ENCODE results near the gene ZMAT5. TPM values are rescaled to one million over a fixed set of nuclear protein-coding genes. Genes with fewer than 3 reads are reported as not detected.

The ZMAT5 gene
- total RNA-seq, 1 donor from 2014 or later, result 16.9 TPM

DNA sequence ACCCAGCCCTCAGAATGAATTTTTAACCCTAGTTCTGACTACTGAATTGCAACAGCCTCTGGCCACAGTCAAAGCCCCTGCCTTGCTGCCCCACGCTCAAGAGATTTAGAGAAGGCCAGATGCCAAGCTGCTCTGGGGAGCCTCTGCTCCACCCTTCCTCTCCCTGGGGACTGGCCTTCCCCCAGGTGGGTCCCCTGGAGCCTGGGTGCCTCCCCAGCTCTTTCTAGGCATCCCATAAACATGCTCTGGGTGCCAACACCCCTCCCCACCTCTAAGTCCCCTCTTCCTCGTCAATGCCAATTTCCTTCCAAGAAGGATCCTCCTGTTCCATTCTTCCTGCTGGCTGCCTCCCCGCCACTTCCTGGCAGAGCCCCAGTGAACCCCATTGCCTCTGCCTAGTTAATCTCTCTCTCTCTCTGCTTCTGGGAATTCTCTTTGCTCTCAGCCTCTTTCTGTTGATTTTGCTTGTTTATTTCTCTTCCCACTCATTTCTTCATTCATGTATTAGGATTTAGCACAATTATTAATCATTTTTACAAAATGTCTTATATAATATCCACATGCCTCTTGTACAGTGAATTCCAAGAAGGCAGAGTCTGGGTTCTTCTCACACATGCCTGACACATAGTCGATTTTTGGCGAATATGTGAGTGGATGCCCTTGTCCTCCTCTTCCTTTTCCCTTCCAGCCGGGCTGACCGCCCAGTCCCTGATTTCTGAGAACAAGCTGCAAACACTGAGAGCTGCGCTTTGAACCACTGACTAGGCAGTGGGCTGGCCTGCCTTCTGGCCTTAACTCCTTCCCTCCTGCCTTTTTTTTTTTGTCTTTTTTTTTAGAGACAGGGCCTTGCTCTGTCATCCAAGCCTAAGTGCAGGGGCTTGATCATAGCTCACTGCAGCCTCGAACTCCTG is 17.9 kb upstream of the ZMAT5 start:
- Mint-ChIP-seq H3K27ac (ENCODE audit: unreplicated experiment) (no peak overlapping the region), H3K4me1 (ENCODE audit: low read depth, unreplicated experiment) (peaks cover 25% of the 10 kb centered on the region), H3K4me3 (ENCODE audit: unreplicated experiment) (no peak overlapping the region), H3K36me3 (ENCODE audit: unreplicated experiment) (no peaks in the 10 kb centered on the region), H3K27me3 (ENCODE audit: unreplicated experiment) (peaks cover 4% of the 10 kb centered on the region), H3K9me3 (ENCODE audit: unreplicated experiment) (peaks cover 2% of the 10 kb centered on the region)
- TF ChIP-seq CTCF (IDR thresholded peaks at IDR 0.05; ENCODE audit: partially characterized antibody, unreplicated experiment), result no peak
- DNase-seq, result no peak

DNA sequence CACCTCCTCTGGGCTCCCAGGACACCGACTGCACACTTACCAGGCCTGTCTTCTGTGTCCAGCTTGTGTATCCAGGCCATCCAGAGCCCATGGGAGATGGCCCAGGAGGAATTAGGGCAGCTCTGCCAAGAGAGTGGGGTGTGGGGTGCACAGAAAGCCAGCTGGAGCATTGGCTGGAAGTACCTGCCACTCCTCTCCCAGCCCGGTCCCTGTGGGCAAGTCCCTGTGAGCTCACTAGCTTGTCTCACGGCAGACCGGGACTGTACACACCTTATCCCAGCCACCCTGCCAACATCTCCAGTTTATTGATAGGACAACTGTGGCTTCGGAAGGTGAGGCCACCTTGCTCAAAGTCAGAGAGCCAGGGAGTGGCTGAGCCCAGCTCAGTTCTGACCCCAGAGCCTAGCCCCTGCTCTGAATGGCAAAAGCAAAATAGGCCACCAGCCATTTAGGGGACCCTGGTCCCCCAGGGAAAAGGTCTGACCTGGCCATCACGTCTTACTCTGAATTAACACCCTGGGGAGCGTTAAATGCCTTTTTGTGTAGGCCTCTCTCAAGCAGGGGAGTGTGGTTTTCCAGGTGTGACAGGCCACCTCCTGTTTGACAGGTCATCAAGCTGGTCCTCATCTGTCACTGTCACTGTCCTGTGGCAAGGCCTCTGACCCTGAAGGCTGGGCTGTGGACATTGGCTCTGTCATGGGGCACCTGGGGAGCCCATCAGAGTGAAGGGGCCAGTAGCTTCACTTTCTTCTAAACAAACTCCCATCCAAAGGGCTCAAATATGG is 15.4 kb upstream of the ZMAT5 start:
- no peak for DNase-seq
- Mint-ChIP-seq H3K4me3 (ENCODE audit: unreplicated experiment) (no peak overlapping the region), H3K27me3 (ENCODE audit: unreplicated experiment) (peaks cover 4% of the 10 kb centered on the region), H3K27ac (ENCODE audit: unreplicated experiment) (no peak overlapping the region), H3K36me3 (ENCODE audit: unreplicated experiment) (no peaks in the 10 kb centered on the region), H3K4me1 (ENCODE audit: low read depth, unreplicated experiment) (peaks cover 24% of the 10 kb centered on the region), H3K9me3 (ENCODE audit: unreplicated experiment) (peaks cover 2% of the 10 kb centered on the region)
- TF ChIP-seq CTCF (IDR thresholded peaks at IDR 0.05; ENCODE audit: partially characterized antibody, unreplicated experiment), result no peak

DNA sequence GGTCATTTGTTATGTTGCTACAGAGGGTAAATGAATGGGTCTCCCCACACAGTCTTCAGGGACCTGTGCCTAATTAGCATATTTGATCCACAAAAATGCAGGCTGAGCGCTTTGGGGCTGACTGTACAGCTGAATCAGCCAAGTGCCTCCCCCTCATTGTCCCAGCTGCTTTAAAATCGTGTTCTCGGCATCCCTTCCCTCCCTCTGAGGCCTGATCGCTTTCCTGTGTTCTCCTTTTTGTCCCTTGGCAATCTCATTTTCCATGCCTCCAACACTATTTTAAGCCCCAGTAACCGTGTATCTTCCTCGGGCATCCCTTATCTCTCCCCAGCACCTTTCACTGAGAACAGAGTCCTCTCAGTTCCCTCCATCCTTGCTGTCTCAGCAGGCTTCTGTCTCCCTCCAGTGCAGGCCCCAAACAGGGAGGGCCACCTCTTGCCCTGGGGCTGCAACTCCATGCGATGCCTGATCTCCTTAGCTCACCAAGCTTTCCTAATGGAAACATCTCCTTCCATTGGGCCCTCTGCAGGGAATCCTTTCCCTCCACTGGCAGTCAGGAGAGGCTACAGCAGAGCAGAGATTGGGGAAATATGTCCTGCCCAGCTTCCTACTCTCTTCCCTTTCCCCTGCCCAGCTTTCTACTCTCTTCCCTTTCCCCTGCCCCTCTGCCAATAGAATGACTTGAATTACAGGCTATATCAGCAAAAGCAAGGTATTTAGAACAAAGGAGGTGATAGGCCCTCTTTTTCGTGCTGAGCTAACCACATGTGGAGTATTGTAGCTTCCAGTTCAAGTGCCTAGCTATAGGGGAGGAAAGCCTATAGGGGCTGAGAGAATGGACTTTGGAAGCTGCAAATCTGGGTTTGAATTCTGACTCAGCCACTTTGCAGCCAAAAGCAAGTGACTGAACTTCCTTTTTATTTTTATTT is 14.2 kb upstream of the ZMAT5 start:
- H3K9me3 Mint-ChIP-seq (ENCODE audit: unreplicated experiment), result peaks cover 2% of the 10 kb centered on the region
- H3K36me3 Mint-ChIP-seq (ENCODE audit: unreplicated experiment), result no peaks in the 10 kb centered on the region
- peaks cover 4% of the 10 kb centered on the region for H3K27me3 Mint-ChIP-seq (ENCODE audit: unreplicated experiment)
- H3K4me1 Mint-ChIP-seq (ENCODE audit: low read depth, unreplicated experiment), result peaks cover 24% of the 10 kb centered on the region
- peak overlapping the region; percentile 67 for H3K4me3 Mint-ChIP-seq (ENCODE audit: unreplicated experiment)
- DNase-seq, result peak; percentile 27
- peak overlapping the region; percentile 94 for H3K27ac Mint-ChIP-seq (ENCODE audit: unreplicated experiment)
- TF ChIP-seq CTCF (IDR thresholded peaks at IDR 0.05; ENCODE audit: partially characterized antibody, unreplicated experiment), result no peak

GRCh38 chr22:29780220-29780619 is 13.4 kb upstream of the ZMAT5 start:
- no peak for TF ChIP-seq CTCF (IDR thresholded peaks at IDR 0.05; ENCODE audit: partially characterized antibody, unreplicated experiment)
- Mint-ChIP-seq H3K4me3 (ENCODE audit: unreplicated experiment) (no peak overlapping the region), H3K36me3 (ENCODE audit: unreplicated experiment) (no peaks in the 10 kb centered on the region), H3K9me3 (ENCODE audit: unreplicated experiment) (peaks cover 2% of the 10 kb centered on the region), H3K27ac (ENCODE audit: unreplicated experiment) (no peak overlapping the region), H3K4me1 (ENCODE audit: low read depth, unreplicated experiment) (peaks cover 24% of the 10 kb centered on the region), H3K27me3 (ENCODE audit: unreplicated experiment) (peaks cover 4% of the 10 kb centered on the region)
- DNase-seq, result no peak
